Stimulated activated CD8-positive, alpha-beta memory T cell treated with anti-CD3 and anti-CD28 coated beads, Interleukin-15, amount 100 ng/mL, for 4 hours (primary cell): Measurements from ENCODE around the gene ANKRD24.
"Not testable (repeated sequence)": the region's sequence is repeated elsewhere in the genome, so short reads cannot be mapped to it uniquely, and the experiment has no call there.

Source experiments
- DNase-seq, 2 donors: peaks; one replicate each; pipeline ENCODE4 v3.0.0-alpha.2; 2020; ENCODE audit warnings: low read depth in 2 of 2

ANKRD24 gene

DNA sequence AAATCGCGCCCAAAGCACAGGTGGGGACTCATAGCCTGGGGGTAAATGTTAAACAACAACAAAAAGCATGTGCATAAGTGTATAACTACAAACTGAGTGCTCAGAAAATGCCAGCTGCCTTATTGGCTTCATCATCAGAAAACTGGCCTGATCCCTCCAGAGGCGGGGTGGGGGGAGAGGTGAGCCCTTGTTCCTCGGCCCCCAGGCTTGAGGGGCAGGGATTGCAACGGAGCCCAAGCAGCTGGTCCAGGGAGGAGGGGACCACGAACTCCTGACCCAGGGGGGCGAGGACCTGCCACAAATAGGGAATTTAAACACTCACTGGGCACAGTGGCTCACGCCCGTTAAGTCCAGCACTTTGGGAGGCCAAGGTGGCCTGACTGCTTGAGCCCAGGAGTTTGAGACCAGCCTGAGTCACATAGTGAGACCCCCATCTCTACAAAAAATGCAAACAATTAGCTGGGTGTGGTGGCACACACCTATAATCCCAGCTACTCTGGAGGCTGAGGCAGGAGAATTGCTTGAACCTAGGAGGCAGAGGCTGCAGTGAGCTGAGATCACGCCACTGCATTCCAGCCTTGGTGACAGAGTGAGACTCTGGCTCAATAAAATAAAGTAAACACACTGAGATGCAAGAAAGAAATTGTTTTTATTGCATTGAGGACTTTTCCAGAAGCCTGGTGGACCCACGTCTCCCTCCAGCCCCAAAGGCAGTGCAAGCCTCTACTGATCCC, 8.8 kb upstream of the ANKRD24 start:
- no peak for DNase-seq

- DNase-seq = no peak
Observed at GRCh38 chr19:4174213-4174894, 8.1 kb upstream of the ANKRD24 start.

DNA sequence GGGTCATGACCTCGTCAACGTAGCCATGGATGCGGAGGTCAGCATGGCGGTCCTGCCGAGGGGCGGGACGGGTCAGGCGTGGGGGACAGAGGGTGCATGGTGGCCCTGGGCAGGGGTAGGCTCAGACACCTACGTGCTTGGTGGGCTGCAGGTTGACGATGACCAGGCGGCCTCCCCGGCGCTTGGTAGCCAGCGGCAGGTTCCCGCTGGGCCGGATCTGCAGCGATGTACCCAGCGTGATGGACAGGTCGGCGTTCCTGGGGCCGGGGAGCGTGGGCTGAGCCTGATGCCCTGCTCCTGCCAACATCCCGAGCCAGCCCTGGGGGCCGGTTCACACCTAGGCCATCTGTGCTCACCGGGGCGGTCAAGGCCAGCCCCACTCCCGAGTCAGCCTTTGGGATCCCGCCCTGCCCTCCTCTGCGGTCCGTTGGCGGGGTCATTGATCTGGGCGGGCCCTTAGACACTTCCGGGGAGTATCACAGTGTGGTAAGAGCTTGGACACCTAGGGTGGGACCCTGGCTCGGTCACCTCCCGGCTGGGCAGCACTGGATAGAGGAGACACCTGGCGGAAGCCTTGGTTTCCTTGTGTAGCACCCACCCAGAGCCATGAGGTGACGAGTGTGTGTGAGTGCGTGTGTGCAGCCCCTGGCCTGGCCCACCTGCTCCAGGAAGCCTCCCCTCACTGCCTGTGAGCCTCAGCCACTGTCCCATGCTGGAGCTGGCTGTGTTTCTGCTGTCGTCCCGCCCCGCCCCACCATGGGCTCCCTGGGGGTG, 7.4 kb upstream of the ANKRD24 start:
- DNase-seq = no peak

DNA sequence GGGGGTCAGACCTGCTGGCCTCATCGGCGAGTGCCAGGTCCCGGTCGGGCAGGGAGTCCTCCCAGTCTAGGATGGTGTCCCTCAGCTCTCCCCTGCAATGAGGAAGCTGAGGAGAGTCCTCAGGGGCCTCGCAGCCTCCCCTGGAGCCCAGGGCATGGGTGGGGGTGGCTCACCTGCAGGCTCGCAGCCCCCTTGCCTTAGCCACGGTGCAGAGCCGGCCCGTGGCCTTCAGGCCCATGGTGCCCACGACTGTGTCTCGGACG, 6.9 kb upstream of the ANKRD24 start:
- no peak for DNase-seq

- DNase-seq = no peak
Observed at GRCh38 chr19:4177146-4177545, 5.3 kb upstream of the ANKRD24 start.

DNA sequence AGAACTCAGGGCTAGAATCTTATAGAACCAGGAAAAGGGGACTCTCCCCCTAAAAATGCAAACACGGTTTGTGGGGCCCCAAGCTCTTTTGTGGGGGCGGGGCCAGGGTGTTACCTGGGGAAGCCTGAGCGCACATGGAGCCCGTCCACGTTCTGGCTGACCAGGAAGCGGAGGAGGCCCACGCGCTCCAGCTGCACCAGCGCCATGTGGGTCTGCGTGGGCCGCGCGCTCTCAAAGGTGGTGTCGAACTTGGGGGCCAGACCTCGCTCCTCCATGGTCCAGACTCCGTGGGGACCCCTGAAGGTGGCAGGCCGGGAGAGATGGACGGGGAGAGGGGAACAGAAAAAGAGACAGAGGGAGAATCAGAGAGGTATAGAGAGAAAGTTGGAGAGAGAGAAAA, 3.5 kb upstream of the ANKRD24 start:
- no peak for DNase-seq

DNA sequence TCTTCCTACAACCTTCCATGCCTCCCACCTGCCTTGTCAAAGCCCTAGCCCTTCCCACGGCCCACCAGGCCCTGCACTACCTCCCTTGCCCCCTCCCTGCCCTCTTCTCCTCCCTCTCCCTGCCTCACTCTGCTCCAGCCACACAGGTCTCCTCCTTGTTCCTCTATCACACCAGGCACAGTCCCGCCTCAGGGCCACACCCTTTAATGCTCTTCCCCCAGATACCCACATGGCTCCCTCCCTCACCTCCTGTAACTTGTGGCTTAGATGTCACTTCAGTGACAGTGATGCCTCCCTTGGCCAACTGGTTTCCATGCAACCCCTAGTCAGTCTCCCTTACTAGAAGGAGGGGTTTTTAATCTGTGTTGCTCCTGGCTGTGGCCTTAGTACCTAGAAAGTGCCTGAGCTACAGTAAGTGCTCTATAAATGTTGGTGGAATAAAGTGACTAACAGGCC, 1.4 kb upstream of the ANKRD24 start:
- no peak for DNase-seq

DNA sequence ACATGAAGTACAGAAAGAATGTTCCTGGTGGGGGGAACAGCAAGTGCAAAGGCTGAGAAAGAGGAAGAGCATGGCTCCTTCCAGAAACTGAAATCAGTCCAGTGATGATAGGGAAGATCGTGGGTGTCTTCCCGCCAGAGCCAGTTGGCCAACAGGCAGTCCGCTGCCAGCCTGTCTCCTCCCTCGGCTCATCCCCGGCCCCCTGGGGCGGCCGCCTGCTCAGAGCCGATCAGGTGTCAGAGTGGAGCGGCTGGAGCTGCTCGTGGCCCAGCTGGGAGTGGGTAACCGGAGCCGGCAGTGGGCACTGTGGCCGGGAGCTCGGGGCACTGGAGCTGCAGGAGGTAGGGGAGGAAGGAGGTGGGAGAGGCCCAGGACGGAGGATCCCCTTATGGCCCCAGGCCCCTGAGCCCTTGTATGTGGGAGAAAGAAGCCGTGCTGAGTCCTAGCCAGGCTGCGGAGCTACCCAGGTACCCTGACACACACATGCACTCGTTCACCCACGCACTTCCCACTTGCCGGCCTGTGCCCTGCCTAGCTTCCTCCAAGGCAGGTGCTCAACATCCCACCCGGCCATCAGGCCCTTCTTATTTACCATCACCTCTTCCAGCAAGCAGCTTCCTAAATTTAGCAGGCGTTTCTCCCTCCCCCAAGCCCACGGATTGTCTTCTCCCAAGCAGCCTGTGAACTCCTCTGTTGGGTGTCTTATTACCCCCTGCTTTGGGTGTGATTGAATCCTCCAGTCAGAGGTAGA, 1.7 kb downstream of the ANKRD24 start:
- no peak for DNase-seq

DNA sequence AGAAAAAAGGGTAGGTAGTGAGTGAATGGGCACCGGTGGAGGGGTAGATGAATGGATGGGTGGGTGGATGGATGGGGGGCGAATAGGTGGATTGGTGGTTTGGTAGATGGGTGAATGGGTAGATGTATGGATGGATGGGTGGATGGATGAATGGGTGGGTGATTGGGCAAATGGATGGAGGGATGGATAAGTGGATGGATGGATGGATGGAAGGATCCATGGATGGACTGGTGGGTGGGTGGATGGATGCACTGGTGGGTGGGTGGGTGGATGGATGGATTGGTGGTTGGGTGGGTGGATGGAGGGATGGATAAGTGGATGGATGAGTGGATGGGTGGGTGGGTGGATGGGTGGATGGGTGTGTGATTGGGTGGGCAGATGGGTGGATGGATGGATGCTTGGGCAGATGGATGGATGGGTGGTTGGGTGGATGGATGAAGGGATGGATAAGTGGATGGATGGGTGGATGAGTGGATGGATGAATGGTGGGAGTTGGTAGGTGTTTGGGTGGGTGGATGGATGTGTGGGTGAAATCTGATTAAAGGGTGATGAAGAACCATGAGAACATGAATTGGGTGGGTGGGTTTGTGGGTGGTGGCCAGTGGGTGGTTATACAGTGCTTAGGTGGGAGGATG, 2.3 kb downstream of the ANKRD24 start:
- no peak for DNase-seq

DNA sequence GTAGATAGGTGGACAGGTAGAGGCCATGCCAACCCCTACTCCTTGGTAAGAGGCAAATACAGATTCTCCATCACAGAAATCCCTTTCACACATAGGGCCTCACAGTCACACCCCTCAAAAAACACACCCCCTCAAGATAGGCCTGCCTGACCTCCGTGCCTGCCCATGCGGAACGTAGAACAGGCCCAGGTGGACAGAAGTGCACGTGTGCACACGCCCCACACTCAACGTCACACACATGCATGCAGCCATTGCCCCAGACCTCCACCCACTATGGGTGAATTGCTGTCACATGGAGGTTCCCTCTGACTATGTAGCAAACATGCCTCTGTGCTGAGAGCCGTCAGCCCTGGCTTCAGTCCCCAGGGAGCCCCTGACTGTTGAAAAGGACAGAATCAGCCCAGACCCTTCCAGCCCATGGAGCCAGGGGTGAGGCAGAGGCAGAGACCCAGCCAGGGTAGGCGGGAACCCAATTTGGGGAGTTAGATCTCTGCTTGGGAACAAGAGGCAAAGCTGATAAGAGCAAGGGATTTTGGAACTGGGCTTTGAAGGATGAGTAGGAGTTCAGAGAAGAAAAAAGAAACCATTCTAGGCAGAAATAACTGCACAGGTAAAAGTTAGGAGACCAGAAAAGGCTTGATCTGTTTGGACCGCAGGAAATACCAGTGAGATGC, 3.1 kb downstream of the ANKRD24 start:
- no peak for DNase-seq

GRCh38 chr19:4186087-4186993, 3.9 kb downstream of the ANKRD24 start:
- DNase-seq = peak; percentile 32 to 55

- DNase-seq = no peak
Observed at GRCh38 chr19:4187313-4188122, 5.0 kb downstream of the ANKRD24 start.

DNA sequence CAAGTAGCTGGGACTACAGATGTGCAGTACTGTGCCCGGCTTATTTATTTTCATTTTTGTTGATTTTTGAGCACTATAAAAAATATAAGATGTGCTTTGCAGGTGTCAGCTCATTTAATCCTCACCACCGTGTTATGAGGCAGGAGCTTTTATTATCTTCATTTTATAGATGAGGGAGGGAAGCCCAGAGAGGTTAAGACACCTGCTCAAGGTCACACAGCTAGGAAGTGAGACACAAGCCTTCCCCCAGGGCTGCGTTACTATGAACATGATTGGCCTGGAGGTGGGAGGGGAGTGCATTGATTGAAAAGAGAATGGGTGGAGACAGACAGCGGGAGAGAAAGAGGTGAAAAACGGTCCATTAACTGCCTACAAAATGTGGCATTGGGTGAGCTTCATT, 7.2 kb downstream of the ANKRD24 start:
- no peak for DNase-seq

DNA sequence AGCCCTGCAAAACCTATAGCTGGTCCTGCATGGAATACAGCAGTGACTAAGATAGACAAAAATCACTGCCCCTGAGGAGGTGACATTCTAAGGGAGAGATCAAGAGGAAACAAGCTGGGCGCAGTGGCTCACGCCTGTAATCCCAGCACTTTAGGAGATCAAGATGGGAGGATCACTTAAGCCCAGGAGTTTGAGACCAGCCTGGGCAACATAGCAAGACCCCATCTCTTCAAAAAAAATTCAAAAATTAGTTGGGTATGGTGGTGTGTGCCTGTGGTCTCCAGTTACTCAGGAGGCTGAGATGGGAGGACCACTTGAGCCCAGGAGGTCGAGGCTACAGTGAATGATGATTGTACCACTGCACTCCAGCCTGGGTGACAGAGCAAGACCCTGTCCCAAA, 10.0 kb downstream of the ANKRD24 start:
- not testable (repeated sequence) for DNase-seq

DNA sequence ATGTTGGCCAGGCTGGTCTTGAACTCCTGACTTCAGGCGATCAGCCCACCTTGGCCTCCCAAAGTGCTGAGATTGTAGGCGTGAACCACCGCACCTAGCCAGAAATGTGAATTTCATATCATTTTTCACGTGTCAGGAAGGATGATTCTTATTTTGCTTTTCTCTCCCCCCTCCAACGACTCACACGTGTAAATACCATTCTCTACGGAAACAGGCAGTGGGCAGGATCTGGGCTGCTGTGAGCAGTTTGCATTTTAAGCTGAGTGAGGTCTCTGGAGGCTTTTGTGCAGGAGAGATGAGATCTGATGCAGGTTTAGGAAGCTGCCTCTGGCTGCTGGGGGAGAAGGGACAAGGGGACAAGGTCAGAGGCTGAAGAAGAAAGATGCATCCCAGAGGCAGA, 11.9 kb downstream of the ANKRD24 start:
- DNase-seq = no peak

DNA sequence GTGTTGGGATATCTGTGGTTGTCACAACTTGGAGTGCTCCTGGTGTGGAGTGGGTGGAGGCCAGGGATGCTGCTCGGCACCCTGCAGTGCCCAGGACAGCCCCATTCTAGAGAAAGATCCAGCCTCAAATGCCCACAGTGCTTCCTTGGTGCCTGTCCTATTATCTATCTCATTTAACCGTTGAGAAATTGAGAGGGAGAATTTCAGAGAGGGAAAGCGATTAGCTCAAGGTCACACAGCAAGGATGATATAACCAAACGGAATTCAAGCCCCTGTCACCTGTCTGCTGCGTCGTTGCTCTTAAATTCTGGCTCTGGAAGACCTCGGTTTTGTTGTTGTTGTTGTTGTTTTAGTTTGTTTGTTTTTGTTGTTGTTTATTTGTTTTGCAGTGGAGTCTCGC, 13.5 kb downstream of the ANKRD24 start:
- no peak for DNase-seq

- no peak for DNase-seq
Observed at GRCh38 chr19:4196587-4197148, 14.2 kb downstream of the ANKRD24 start.

- no peak for DNase-seq
Observed at GRCh38 chr19:4197228-4197624, 14.7 kb downstream of the ANKRD24 start.
